Astrocyte of the cerebellum (primary cell): Measurements from ENCODE around the gene GHDC.

ENCODE experiments used
- DNase-seq: peaks from one replicate; pipeline ENCODE4 v3.0.0-alpha.2; 2011; ENCODE audit warnings: low read depth
- H3K4me3 ChIP-seq: 2 replicates; pipeline ENCODE4 v1.5.1; 2011; ENCODE audit warnings: mild to moderate bottlenecking, low read depth, low read length, moderate library complexity
- CTCF ChIP-seq: IDR thresholded peaks from 2 replicates; pipeline ENCODE4 v1.5.1; 2012; ENCODE audit warnings: low read length, low read depth, moderate library complexity, mild to moderate bottlenecking; ENCODE audit errors: missing control alignments
- in situ Hi-C: cut with HindIII; loops from 2 replicates; pipeline ENCODE4 v1.10.0; 2017; ENCODE audit warnings: low sequenced_read_pairs

The GHDC gene

GRCh38 chr17:42202696-42203095 is 8.4 kb upstream of the GHDC start:
- no peak for TF ChIP-seq CTCF
- DNase-seq = no peak

DNA sequence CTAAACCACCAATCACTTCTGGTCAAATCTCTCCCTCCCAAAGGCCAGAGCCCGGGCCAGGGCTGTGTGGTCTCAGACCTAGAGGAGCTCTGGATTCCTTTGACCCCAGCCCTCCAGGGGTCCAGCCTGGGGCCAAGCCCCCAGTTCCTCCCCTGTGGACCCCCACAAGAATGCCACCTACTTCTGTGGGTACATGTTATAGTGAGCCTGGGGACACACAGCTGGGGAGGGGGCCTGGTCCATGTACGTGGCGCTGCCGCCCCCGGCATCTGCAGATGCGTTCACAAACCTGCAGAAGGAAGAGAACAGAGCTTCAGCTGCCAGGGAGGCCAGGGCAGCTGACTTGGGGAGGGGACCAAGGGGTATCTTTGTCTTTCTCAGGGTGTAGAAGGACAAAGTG is 7.9 kb upstream of the GHDC start:
- no peak for DNase-seq
- no peak overlapping the region for H3K4me3 ChIP-seq
- TF ChIP-seq CTCF = no peak
- in situ Hi-C loops = no loop called here

More at GRCh38 chr17:42202696-42203095, 8.4 kb upstream of the GHDC start:
- in situ Hi-C loops = no loop called here
- H3K4me3 ChIP-seq = no peak overlapping the region

DNA sequence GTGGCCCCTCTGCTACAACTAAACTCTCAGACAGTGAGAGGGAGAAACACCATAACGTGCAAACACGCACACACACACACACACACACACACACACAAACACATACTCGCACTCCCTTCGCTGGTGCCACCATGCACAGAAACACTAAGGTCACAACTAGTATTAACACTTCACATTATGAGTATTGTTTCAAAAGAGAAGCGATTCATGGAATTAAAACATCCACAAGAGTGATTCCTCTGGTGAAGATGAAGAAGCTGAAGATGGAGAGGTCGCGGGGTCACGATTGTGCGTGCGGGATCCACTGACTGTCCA is 7.1 kb upstream of the GHDC start:
- in situ Hi-C loops = no loop called here
- H3K4me3 ChIP-seq = no peak overlapping the region
- TF ChIP-seq CTCF = no peak
- DNase-seq = no peak

GRCh38 chr17:42200706-42201457 is 6.6 kb upstream of the GHDC start:
- no peak for TF ChIP-seq CTCF
- H3K4me3 ChIP-seq = no peak overlapping the region
- in situ Hi-C loops = no loop called here
- DNase-seq = no peak

DNA sequence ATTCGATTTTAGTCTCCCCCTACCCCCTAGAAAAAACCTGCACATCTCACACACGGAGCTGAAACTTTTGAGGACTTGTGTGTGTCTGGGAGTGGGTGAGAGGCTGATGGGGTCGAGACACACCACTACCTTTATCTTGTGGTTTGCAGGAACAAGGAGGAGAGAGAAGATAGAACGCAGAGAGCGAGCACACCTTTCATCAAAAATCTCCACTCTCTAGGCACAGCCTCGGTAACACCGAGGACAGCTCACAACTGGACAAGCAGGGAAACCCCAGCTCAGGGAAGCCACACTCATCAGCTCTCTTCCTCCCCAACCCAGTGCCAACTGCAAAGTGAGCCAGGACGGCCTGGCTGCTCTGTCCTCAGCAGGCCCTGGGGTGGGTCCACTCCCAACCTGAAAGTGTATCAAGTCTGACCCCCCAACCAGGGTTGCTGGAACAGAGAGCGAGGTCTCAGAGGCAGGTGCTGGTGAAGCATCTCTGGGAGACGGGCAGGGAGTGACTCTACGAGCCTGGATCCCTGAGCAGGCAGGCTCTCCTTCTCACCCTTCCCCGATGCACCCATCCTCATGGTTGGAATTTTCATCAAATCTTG is 5.2 kb upstream of the GHDC start:
- no peak overlapping the region for H3K4me3 ChIP-seq
- DNase-seq = no peak
- TF ChIP-seq CTCF = no peak
- in situ Hi-C loops = no loop called here

GRCh38 chr17:42198897-42199296 is 4.6 kb upstream of the GHDC start:
- DNase-seq = no peak
- H3K4me3 ChIP-seq = no peak overlapping the region
- TF ChIP-seq CTCF = no peak
- in situ Hi-C loops = no loop called here
